Vagina (tissue), 2 donors: ENCODE results near the gene TMEM171.

Source experiments
- POLR2A ChIP-seq, 2 donors: fragments of 450-650 bp; IDR thresholded peaks; one replicate each; pipeline ENCODE4 v1.6.1; 2017; ENCODE audit warnings: antibody characterized with exemption in 2 of 2, mild to moderate bottlenecking in 2 of 2, moderate library complexity in 2 of 2
- POLR2AphosphoS5 ChIP-seq, 2 donors: sonication (generic); formaldehyde crosslinking; IDR thresholded peaks; one replicate each; pipeline ENCODE4 v1.9.0; 2017; ENCODE audit warnings: antibody characterized with exemption in 2 of 2, mild to moderate bottlenecking in 2 of 2, low read depth in 1 of 2; ENCODE audit not compliant: insufficient read depth in 1 of 2
- TF ChIP-seq, protein P1 (sequence below), 3 experiments: fragments of 450-650 bp in 2 of 3; fragments of 200-600 bp in 1 of 3; sonication (generic) in 1 of 3; IDR thresholded peaks; one replicate each; pipeline ENCODE4 v1.5.1; 2017 to 2019; ENCODE audit warnings: antibody characterized with exemption in 3 of 3, mild to moderate bottlenecking in 2 of 3, moderate library complexity in 2 of 3

DNA sequence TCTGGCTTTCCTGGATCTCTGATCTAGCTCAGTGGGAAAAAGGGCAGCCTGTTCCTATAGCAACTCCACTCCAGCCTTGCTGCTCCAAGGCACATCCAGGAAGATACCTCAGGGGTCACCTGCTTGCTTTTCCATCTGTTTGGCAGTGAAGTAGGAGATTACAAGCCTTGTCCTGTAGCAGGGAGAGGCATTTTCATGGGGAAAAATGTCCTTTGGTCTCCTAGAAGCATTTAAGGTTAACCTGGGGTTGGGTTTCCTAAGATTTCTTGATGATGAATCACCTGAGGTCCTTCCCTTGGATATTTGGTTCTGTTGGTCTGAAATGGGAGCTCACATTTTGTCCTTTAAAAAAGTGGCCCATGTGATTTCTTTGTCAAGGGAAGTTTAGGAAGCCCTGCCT, 51.1 kb downstream of the TMEM171 start:
- no peak for TF ChIP-seq POLR2A (IDR thresholded peaks at IDR 0.05)
- TF ChIP-seq, protein P1, sequence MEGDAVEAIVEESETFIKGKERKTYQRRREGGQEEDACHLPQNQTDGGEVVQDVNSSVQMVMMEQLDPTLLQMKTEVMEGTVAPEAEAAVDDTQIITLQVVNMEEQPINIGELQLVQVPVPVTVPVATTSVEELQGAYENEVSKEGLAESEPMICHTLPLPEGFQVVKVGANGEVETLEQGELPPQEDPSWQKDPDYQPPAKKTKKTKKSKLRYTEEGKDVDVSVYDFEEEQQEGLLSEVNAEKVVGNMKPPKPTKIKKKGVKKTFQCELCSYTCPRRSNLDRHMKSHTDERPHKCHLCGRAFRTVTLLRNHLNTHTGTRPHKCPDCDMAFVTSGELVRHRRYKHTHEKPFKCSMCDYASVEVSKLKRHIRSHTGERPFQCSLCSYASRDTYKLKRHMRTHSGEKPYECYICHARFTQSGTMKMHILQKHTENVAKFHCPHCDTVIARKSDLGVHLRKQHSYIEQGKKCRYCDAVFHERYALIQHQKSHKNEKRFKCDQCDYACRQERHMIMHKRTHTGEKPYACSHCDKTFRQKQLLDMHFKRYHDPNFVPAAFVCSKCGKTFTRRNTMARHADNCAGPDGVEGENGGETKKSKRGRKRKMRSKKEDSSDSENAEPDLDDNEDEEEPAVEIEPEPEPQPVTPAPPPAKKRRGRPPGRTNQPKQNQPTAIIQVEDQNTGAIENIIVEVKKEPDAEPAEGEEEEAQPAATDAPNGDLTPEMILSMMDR (IDR thresholded peaks at IDR 0.05): no peak
- TF ChIP-seq POLR2AphosphoS5 (IDR thresholded peaks at IDR 0.05; ENCODE audit: insufficient read depth in 1 of 2, low read depth in 1 of 2): no peak
